GM19239 (cell line): ENCODE data around the gene RETREG3.
A peak's percentile ranks its signal among the peaks of the same experiment; 100 is the strongest.
"Not testable (repeated sequence)": the region's sequence is repeated elsewhere in the genome, so short reads cannot be mapped to it uniquely, and the experiment has no call there.

Experiments used
- DNase-seq: peaks from one replicate; pipeline ENCODE4 v3.0.0; 2011; ENCODE audit warnings: low spot score; ENCODE audit not compliant: insufficient read length
- FAIRE-seq: peaks from 2 replicates; lab custom pipeline; 2011; peaks lifted over from hg19 to GRCh38; lab: Jason Lieb, UNC

Gene RETREG3

GRCh38 chr17:42609182-42609813 is at the start of gene RETREG3, which contains the start of gene TUBG1:
RETREG3 (minus strand) TSS chr17:42609374; CDS start chr17:42609324, 50 bp downstream.
TUBG1 (plus strand) TSS chr17:42609683; CDS start chr17:42609738, 55 bp downstream.
- DNase-seq = peak; percentile 89
- FAIRE-seq = peak; percentile 98

- DNase-seq (no peak), FAIRE-seq (no peak)
Measured at GRCh38 chr17:42657824-42658588, 48.8 kb upstream of the RETREG3 start.

GRCh38 chr17:42655528-42655927 is 46.4 kb upstream of the RETREG3 start:
- FAIRE-seq (no peak), DNase-seq (no peak)

GRCh38 chr17:42653179-42654124 is 44.3 kb upstream of the RETREG3 start:
- DNase-seq (no peak), FAIRE-seq (no peak)

- no peak for DNase-seq
Measured at GRCh38 chr17:42651392-42651791, 42.2 kb upstream of the RETREG3 start.

GRCh38 chr17:42647778-42648177 is 38.6 kb upstream of the RETREG3 start:
- FAIRE-seq = no peak
- DNase-seq = no peak

More at GRCh38 chr17:42651392-42651791, 42.2 kb upstream of the RETREG3 start:
- no peak for FAIRE-seq

GRCh38 chr17:42642336-42642735 is 33.2 kb upstream of the RETREG3 start:
- DNase-seq (no peak), FAIRE-seq (no peak)

GRCh38 chr17:42640121-42640520 is 30.9 kb upstream of the RETREG3 start:
- DNase-seq (no peak), FAIRE-seq (no peak)

- DNase-seq (no peak), FAIRE-seq (no peak)
Measured at GRCh38 chr17:42639525-42640113, 30.4 kb upstream of the RETREG3 start.

- no peak for FAIRE-seq
- DNase-seq = no peak
Measured at GRCh38 chr17:42632949-42633444, 23.8 kb upstream of the RETREG3 start.

- DNase-seq = no peak
- no peak for FAIRE-seq
Measured at GRCh38 chr17:42629411-42630009, 20.3 kb upstream of the RETREG3 start.

GRCh38 chr17:42627032-42627764 is 18.0 kb upstream of the RETREG3 start:
- not testable (repeated sequence) for FAIRE-seq

GRCh38 chr17:42623732-42624596 is 14.8 kb upstream of the RETREG3 start:
- DNase-seq (no peak), FAIRE-seq (no peak)

More at GRCh38 chr17:42627032-42627764, 18.0 kb upstream of the RETREG3 start:
- not testable (repeated sequence) for DNase-seq

- no peak for DNase-seq
Measured at GRCh38 chr17:42623271-42623670, 14.1 kb upstream of the RETREG3 start.

GRCh38 chr17:42621987-42622386 is 12.8 kb upstream of the RETREG3 start:
- not testable (repeated sequence) for DNase-seq, FAIRE-seq

More at GRCh38 chr17:42623271-42623670, 14.1 kb upstream of the RETREG3 start:
- no peak for FAIRE-seq

- FAIRE-seq (peak; percentile 100), DNase-seq (peak; percentile 64)
Measured at GRCh38 chr17:42618442-42619150, 9.4 kb upstream of the RETREG3 start.

- FAIRE-seq (no peak), DNase-seq (no peak)
Measured at GRCh38 chr17:42617956-42618431, 8.8 kb upstream of the RETREG3 start.
